HG02571 (cell line): ENCODE data around the gene XKR7.

Experiments
- ATAC-seq: cut with Tn5 transposase; IDR thresholded peaks from one replicate; pipeline ENCODE4 v1.9.1; 2021; ENCODE audit warnings: mild to moderate bottlenecking, moderate library complexity; ENCODE audit not compliant: unreplicated experiment

The XKR7 gene

DNA sequence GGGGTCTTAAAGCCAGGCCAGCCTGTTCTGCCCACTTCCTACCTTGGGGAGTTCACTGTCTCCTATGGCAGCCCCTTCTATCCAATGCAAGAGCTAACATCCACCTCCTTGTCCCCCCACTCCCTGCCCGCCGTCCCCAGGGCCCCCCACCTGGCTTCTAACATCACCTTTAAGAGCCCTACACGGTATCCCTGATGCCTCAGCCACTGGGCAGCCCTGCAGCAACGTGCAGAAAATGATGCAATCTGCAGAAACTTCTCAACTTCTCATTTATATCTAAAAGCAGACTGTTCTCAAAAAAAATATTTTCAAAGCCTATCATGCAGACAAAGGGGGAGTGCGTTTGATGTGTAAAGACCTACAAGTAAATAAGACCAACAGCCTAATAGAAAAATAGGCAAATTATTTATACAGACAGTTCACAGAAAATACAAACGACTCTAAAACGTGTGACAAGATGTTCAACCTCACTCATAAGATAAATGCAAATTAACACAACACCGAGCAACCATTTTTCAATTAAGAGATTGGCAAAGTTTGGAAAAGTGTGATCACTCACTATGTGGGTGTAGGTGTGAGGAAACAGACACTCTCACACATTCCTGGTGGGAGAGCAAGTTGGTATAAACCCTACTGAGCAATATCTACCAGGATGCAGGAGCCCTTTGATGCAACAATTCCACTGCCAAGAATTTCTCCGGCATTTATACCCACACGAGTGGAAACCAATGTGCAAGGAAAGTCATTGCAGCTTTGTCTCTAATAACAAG, 69.0 kb downstream of the XKR7 start:
- ATAC-seq: no peak

DNA sequence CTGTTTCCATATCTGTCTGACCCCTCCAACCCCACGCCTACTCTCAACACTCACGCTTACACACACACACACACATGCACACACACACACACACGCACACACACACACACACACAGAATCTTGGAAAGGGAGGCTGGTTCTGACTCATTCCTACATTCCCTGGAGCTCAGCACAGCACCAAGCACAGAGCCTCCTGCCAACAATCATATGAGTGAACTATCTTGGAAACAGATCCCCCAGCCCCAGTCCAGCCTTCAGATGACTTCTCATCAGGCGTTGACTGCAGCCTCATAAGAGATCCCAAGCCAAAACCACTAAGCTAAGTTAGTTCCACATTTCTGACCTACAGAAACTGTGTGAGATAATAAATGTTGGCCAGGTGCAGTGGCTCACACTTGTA, 70.0 kb downstream of the XKR7 start:
- ATAC-seq: no peak

DNA sequence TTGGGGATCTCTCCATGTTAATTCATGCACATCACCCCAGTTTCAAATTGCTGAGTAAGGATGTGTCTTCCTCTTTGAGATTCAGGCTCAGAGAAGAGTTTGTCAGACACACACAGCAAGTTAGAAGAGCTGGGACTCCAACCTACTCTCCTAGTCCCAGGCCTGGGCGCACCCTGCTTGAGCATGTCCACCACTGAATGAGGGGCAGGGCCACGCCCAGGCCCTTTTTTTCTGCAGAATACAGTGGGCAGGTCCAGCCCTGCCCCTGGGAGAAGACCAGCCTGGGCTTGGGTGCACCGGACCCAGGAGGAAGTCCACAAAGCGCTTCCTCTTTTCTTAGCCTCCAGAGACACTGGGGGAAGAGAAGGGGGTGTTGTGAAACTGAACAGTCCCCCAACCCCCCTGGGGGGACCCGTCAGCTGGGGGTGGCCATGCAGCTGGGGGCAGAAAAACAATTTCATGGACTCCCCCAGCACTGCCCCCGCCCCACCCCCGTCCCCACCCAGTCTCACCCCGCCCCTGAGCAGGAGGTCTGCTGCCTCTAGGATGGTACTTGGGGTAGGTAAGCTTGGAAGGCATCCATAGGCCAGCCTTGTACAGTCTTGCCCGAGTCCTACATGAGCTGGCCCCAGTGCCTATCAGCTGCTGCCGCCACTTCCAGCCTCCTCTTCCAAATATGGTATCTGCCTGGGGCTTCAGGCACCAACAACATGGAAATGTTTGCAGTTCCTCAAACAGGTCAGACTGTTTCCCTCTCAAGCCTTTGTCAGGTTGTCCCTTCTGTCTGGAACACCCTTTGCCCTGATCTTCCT, 72.4 kb downstream of the XKR7 start:
- ATAC-seq: no peak

DNA sequence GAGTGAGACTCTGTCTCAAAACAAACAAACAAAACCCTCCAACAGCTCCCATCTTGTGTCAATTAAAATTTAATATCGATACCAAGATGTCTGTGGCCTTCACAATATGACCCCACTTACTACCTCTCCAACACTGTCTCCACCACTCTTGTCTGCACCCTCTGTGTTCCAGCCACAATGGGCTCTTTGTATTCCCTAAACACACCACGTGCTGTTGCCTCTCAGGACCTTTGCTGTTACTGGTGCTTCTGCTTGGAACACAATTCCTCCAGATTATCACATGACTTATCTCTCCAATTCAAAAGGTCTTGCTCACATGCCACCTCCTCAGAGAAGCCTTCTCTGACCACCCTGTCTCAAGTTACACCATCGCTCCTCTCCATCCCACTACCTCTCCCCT, 78.0 kb downstream of the XKR7 start:
- no peak for ATAC-seq

DNA sequence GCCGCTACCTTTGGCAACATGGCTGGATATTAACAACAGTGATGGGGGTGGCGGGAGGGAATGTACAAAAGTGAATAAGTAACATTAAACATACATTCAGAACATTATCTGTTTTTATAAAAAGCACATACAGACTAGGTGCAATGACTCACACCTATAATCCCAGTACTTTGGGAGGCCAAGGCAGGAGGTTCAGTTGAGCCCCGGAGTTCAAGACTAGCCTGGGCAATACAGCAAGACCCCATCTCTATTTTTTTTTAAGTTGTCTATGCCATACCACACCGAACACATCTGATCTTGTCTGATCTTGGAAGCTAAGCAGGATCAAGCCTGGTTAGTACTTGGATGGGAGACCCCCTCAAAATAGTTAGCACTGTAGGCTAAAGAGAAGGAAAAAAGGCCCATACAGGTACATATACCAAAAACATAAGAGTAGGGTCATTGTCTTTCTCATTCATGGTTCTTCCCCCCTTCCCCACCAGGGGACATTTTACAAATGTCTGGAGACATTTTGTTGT, 82.4 kb downstream of the XKR7 start:
- no peak for ATAC-seq

DNA sequence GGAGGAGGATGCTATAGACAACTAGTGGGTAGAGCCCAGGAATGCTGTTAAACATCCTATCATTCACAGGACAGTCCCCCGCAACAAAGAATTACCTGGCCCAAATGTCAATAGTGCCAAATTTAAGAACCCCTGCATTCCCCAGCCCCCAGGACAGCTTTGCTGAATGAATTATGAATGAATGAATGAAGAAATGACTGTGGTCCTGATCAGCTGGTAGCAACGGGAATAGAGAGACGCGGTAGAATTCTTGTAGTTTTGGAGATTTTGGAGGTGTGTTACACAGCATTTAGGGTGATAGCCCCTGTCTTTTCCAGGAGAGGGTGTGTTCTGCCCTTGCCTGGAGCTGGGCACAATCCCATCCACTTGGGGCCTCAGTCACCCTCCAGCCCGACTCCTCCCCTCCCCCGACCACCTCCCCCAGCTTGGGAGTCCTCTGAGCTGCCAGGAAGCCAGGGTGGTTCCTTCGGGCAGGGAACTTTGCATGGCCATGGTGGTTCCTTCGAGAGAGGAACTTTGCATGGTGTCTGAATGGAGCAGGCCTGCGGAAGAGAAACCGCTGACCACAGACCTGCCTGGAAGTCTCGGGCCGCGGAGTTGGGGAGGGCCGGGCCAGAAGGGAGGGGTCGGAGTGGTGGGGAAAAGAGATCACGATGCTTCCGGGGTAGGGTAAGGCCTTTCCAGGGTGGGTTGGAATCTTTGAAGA, 83.1 kb downstream of the XKR7 start:
- no peak for ATAC-seq

DNA sequence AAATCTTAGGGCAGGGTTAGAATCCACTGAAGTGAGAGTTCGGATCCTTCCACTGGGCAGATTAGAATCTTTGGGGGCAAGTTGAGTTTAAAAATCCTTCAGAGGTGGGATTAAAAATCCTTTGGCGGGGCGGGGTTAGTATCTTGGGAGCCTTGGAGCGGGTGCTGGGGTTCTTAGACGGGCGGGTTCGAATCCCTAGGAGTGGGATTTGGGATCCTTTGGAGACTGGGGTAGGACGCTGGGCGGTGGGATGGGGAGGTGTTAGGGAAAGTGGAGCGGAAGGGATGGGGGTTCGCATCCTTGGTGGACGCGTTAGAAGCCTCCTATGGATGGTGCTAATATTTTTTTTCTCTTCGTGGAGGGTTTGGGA, 83.8 kb downstream of the XKR7 start:
- ATAC-seq: no peak

DNA sequence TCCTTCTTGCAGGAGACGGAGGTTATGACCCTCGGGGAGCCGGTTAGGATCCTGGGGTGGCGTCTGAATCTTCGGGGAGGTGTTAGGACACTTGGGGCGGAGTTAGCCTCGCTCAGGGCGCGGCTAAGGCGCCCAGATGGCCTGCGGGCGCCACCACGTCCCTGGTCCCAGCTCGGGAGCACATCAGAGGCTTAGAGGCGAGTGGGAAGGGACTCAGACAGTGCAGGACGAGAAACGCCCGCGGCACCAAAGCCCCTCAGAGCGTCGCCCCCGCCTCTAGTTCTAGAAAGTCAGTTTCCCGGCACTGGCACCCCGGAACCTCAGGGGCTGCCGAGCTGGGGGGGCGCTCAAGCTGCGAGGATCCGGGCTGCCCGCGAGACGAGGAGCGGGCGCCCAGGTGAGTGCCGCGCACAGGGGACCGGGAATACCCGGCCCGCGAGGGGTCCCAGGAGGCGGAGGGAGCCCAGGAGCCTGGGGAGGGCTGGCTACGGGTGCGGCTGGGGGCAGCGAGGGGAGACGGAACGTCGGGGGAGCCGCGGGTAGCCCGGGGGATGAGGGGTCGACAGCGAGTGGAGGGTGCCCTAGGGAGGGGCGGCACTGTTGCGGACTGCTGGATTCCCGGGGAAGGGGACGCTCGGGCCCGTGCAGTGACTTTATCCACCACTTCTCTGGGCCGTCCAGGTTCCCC, 84.3 kb downstream of the XKR7 start, which contains the start of gene HCK:
TSS of gene HCK (plus strand) at position 153 of the 688 bp plus-strand sequence.
- ATAC-seq: no peak

DNA sequence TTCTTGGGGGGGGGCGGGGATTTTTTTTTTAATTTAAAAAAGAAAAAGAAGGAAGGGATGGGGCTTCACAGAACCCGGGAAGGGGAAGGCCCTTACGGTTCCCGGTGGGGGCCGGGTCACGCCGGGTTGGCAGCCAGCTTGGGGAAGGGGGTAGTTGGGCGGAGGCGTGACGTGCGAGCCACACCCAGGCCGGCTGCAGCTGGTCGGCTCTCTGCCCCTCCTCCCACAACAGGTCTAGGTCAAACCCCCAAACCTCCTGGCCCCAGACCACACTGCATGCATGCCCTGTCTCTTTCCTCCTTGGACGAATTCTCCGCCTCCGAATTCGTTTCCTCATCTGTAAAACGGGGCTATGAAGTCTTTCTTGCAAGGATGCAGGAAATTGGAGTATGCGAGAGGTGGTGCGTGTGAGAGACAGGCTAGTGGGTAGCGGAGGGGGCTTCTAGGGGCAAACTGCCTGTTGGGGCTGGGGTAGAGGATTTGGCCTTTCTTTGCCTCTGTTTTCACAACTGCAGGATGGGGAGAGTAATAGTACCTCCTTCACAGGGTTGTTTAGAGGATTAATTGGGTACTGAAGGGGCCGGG, 84.9 kb downstream of the XKR7 start:
- ATAC-seq: no peak
